GM12891 (cell line): ENCODE data around the gene MYADML2.

Source experiments
- POLR2A ChIP-seq: IDR thresholded peaks from 2 replicates; pipeline ENCODE4 v1.6.1; 2011; ENCODE audit warnings: low read depth, low read length, control low read depth
- POLR2AphosphoS5 ChIP-seq: IDR thresholded peaks from 2 replicates; pipeline ENCODE4 v1.6.1; 2011; ENCODE audit warnings: low read depth, low read length, control low read depth
- POU2F2 ChIP-seq: IDR thresholded peaks from 2 replicates; pipeline ENCODE4 v1.6.1; 2011; ENCODE audit warnings: low read depth, mild to moderate bottlenecking, control low read depth, low read length, moderate library complexity
- TAF1 ChIP-seq: IDR thresholded peaks from 2 replicates; pipeline ENCODE4 v1.6.1; 2011; ENCODE audit warnings: low read depth, low read length, control low read depth

DNA sequence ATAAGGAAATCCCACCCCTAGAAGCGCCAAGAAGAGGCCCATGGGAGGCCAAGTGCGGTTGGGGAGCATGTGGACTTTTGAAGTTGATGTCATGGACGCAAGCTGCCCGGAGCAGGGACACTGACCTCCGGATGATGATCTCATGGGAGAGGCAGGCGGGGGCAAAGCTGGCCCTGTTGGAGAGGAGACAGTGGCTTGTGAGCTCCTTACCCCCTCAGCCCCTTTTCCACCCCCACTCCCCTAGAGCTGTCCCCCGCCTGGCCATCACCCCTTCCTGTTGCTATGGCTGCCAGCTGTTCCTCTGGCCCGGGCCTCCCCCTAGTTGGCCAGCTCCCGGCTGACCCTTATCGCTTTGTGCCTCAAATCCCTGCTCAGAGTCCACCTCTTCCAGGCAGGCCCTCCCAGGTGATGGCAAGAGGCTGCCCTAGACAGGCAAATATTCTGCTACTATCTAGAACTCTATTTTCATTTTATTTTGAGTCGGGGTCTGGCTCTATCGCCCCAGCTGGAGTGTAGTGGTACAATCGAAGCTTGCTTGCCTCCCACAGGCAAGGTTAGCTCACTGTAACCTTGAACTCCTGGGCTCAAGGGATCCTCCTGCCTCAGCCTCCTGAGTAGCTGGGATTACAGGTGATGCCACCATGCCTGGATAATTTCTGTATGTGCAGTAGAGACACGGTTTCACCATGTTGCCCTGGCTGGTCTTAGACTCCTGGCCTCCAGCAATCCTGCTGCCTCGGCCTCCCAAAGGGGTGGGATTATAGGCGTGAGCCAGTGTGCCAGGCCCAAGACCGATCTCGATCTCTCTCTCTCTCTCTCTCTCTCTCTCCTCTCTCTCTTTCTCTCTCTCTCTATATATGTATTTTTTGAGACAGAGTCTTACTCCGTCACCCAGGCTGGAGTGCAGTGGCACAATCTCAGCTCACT, 7.4 kb upstream of the MYADML2 start:
- no peak for TF ChIP-seq POU2F2
- no peak for TF ChIP-seq TAF1
- TF ChIP-seq POLR2A: no peak
- TF ChIP-seq POLR2AphosphoS5: no peak
